ENCODE measurements around the gene TFAP2B. TPM values are rescaled to one million over a fixed set of nuclear protein-coding genes. Genes with fewer than 3 reads are reported as not detected.

Gene TFAP2B
- total RNA-seq = not detected in 2 replicates

GRCh38 chr6:50818673-50819072 is at the start of gene TFAP2B:
TSS of gene TFAP2B (plus strand) at chr6:50818871. CDS start at chr6:50818892, 21 bp downstream.

Other genes starting within 250 kb of the TFAP2B start
- gene TFAP2D, start 105.3 kb upstream of the TFAP2B start, total RNA-seq = not detected in 2 replicates